ENCODE results near the gene SMIM7. TPM values are rescaled to one million over a fixed set of nuclear protein-coding genes. Genes with fewer than 3 reads are reported as not detected.

SMIM7 gene
- total RNA-seq, 1 experiment from 2014 or later: 55.9 TPM

Other genes with a start within 250 kb of the SMIM7 start
- gene EPS15L1, start 188.2 kb downstream of the SMIM7 start, total RNA-seq (2021): 37.9 to 44.8 TPM (median 39.1 TPM) in 3 replicates
- 0.21 to 0.87 TPM (median 0.50 TPM) in 3 replicates for gene CALR3, start 164.0 kb downstream of the SMIM7 start, total RNA-seq (2021)
- 3.4 to 4.8 TPM (median 4.1 TPM) in 3 replicates for gene C19orf44, start 163.8 kb downstream of the SMIM7 start, total RNA-seq (2021)
- gene CHERP, start 117.7 kb downstream of the SMIM7 start, total RNA-seq (2021): 67.4 to 98.7 TPM (median 75.8 TPM) in 3 replicates
- 27.5 to 28.5 TPM (median 28.0 TPM) in 3 replicates for gene SLC35E1, start 87.7 kb downstream of the SMIM7 start, total RNA-seq (2021)
- gene MED26, start 31.9 kb downstream of the SMIM7 start, total RNA-seq (2021): 11.7 to 14.2 TPM (median 12.3 TPM) in 3 replicates
- gene TMEM38A, start 995 bp upstream of the SMIM7 start, total RNA-seq (2021): 9.5 to 11.1 TPM (median 10.9 TPM) in 3 replicates
- not detected in 3 replicates for gene NWD1, start 59.7 kb upstream of the SMIM7 start, total RNA-seq (2021)
- gene SIN3B, start 169.3 kb upstream of the SMIM7 start, total RNA-seq (2021): 76.8 to 87.7 TPM (median 80.0 TPM) in 3 replicates
- 0.11 to 0.14 TPM in 2 of 3 replicates, not detected in the other for gene F2RL3, start 228.9 kb upstream of the SMIM7 start, total RNA-seq (2021)

Data from WTC11 (cell line).